Kidney capillary endothelial cell (primary cell): Measurements from ENCODE around the gene RIMS3.
A peak's percentile ranks its signal among the peaks of the same experiment; 100 is the strongest.

Experiments used
- DNase-seq: peaks from one replicate; pipeline ENCODE4 v3.0.0-alpha.2; 2018; ENCODE audit warnings: low spot score

The RIMS3 gene

DNA sequence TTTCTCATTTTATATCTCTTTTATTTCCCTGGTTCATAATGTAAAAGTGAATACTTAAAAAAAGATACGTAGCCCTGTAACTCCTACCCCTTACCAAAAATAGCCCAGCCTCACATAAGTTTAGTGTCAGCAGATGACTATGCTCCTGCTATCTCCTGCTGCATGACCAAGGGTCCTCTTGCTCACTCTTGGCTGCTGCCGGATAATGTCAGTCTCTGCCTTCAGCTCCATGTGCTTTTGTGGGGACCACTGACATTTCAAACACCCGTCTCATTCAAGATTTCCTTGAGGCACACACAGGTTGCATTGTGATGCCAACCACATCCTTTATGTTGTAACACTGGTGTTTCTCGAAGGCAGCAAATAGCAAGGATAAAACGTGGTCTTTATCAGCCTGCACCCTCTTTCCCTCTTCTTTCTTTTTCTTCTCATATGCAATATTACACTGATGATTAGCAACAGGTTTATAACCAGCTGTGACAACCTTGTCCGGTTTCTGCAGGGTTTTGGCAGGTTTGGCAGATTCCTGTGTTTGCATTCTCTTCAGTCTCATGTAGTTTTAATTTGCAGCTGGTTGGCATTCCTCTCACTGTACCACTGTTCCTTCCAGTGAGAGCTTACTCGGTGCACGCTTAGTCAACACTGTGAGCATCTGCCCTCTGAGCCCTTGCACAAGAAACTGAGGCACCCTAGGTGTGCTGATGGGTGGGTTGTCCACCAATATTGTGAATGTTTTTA, 71.9 kb downstream of the RIMS3 start:
- no peak for DNase-seq

DNA sequence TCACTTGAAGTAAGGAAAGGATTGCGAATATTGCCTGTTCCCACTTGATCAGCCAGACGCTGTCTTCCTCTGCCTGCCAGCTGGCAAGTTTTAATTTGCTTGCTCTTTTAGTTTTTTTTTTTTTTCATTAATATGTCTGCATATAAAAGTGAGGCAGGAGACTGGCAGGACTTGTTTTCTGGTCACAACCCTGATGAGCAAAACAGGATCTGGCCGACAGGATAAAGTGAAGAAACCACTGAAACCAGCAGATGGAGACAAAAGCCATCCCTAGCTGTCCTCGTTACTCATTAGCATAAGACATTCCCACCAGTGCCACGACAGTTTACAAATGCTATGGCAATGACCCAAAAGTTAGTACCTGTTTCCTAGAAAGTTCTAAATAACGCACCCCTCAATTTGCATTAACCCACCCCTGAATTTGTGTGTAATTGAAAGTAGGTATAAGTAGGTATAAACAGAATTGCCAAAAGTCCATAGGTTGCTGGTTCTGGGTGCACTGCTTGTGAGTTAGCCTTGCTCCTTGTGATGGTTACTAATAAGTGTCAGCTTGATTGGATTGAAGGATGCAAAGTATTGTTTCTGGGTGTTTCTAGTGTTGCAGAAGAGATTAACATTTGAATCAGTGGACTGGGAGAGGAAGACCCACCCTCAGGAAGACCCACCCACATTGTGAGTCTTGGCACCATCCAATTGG, 73.2 kb downstream of the RIMS3 start:
- no peak for DNase-seq

DNA sequence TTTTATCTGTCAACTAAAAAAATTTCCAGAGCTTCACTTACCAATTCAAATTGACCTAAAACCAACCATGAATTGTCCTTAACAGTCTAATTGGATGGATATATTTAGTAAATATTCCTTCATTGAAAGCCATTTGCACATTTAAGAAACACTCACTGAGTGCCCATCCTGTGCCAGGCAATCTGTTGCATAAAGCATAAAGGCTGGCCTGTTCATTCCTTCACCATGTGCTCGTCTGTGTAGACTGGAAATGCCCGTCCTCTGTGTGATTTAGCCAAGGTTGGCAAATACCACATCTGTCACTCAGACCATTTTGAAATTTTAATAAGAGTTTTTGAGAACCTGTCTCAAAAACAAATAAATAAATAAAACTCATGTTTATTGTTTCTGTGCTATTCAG, 76.9 kb downstream of the RIMS3 start:
- DNase-seq, result no peak

DNA sequence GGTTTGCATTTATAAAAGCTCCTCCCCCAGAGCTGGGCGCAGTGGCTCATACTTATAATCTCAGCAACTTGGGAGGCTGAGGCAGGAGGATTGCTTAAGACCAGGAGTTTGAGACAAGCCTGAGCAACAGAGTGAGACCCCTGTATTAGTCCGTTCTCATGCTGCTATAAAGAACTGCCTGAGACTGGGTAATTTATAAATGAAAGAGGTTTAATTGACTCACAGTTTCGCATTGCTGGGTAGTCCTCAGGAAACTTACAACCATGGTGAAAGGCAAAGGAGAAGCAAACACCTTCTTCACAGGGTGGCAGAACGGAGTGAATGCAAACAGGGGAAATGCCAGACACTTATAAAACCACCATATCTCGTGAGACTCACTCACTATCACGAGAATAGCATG, 81.5 kb downstream of the RIMS3 start:
- DNase-seq, result no peak

DNA sequence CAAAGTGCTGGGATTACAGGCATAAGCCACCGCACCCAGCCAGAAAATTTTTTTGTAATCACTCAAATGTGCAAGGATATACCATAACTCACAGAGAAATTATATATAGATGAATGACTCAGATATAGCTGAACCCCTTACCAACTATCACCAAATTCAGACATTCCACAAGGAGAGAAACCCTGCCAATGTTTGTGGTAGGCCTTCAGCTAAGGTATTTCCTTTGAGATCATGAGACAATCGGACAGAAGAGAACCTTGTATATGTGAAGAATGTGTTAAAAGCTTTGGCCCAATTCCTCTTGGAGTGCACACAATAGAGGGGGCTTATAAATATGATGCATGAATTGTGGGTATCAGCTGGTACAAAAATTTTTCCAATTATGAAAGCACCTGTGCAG, 83.4 kb downstream of the RIMS3 start:
- no peak for DNase-seq

- DNase-seq, result peak; percentile 3
Observed at GRCh38 chr1:40575336-40575735, 90.1 kb downstream of the RIMS3 start.

DNA sequence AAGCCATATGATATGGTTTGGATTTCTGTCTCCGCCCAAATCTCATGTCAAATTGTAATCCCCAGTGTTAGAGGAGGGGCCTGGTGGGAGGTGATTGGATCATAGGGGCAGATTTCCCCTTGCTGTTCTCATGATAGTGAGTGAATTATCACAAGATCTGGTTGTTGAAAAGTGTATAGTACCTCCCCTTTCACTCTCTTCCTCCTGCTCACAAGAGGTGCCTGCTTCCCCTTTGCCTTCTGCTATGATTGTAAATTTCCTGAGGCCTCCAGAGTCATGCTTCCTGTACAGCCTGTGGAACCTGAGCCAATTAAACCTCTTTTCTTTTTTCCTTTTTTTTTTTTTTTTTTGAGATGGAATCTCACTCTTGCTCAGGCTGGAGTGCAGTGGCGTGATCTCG, 90.7 kb downstream of the RIMS3 start:
- DNase-seq, result peak; percentile 83
